GM12878 (cell line): Measurements from ENCODE around the gene RAP1B. TPM values are rescaled to one million over a fixed set of nuclear protein-coding genes. Genes with fewer than 3 reads are reported as not detected.
A peak's percentile ranks its signal among the peaks of the same experiment; 100 is the strongest.

Experiments used
- ATF3 ChIP-seq: IDR thresholded peaks from 2 replicates; pipeline ENCODE4 v1.6.1; 2011; ENCODE audit warnings: low read depth, mild to moderate bottlenecking, low read length, moderate library complexity, borderline replicate concordance; ENCODE audit errors: extremely low read depth
- BACH1 ChIP-seq: fragments of 450-650 bp; IDR thresholded peaks from 2 replicates; pipeline ENCODE4 v1.6.1; 2017; ENCODE audit warnings: mild to moderate bottlenecking, borderline replicate concordance
- CTCF ChIP-seq, 3 experiments: IDR thresholded peaks in 2 of 3; conservative IDR thresholded peaks in 1 of 3; 2 replicates each; pipeline ENCODE4 v1.5.1; 2011; ENCODE audit warnings: low read depth in 3 of 3, low read length in 3 of 3, mild to moderate bottlenecking in 3 of 3, control low read depth in 2 of 3, moderate library complexity in 2 of 3, inconsistent platforms in 1 of 3, mixed read lengths in 1 of 3; ENCODE audit not compliant: control insufficient read depth in 2 of 3, insufficient read depth in 1 of 3; ENCODE audit errors: extremely low read depth in 1 of 3
- EZH2 ChIP-seq: IDR thresholded peaks from 2 replicates; pipeline ENCODE4 v1.6.1; 2012; ENCODE audit warnings: low read depth, mild to moderate bottlenecking, control low read depth, inconsistent platforms, low read length, borderline replicate concordance; ENCODE audit not compliant: control insufficient read depth
- GABPA ChIP-seq: IDR thresholded peaks from 2 replicates; pipeline ENCODE4 v1.6.1; 2014; ENCODE audit warnings: antibody characterized with exemption, low read depth, mild to moderate bottlenecking, inconsistent platforms
- MEF2B ChIP-seq: fragments of 450-650 bp; IDR thresholded peaks from 2 replicates; pipeline ENCODE4 v1.6.1; 2018; ENCODE audit warnings: mild to moderate bottlenecking, moderate library complexity; ENCODE audit not compliant: partially characterized antibody, poor library complexity, severe bottlenecking
- MYC ChIP-seq: IDR thresholded peaks from 2 replicates; pipeline ENCODE4 v1.6.1; 2011; ENCODE audit warnings: mild to moderate bottlenecking, low read length, moderate library complexity, inconsistent platforms; ENCODE audit not compliant: insufficient read depth, insufficient replicate concordance, insufficient read length, severe bottlenecking
- NR2C1 ChIP-seq: fragments of 450-650 bp; IDR thresholded peaks from 2 replicates; pipeline ENCODE4 v1.6.1; 2017; ENCODE audit warnings: antibody characterized with exemption, mild to moderate bottlenecking, moderate library complexity
- NR2C2 ChIP-seq: IDR thresholded peaks from 2 replicates; pipeline ENCODE4 v1.6.1; 2011; ENCODE audit warnings: borderline replicate concordance, low read depth; ENCODE audit not compliant: control insufficient read depth, insufficient read length
- POLR2AphosphoS2 ChIP-seq: IDR thresholded peaks from 2 replicates; pipeline ENCODE4 v1.6.1; 2011; ENCODE audit warnings: low read depth, mild to moderate bottlenecking, low read length, improper control_type of control experiment, moderate library complexity
- RCOR1 ChIP-seq: conservative IDR thresholded peaks from 2 replicates; pipeline ENCODE4 v1.6.1; 2012; ENCODE audit warnings: low read depth, low read length, improper control_type of control experiment
- SUPT20H ChIP-seq: IDR thresholded peaks from 2 replicates; pipeline ENCODE4 v1.6.1; 2011; ENCODE audit warnings: low read depth, mild to moderate bottlenecking, low read length, moderate library complexity, borderline replicate concordance; ENCODE audit not compliant: control insufficient read depth
- YY1 ChIP-seq: IDR thresholded peaks from 2 replicates; pipeline ENCODE4 v1.6.1; 2011; ENCODE audit warnings: low read depth, mild to moderate bottlenecking, low read length
- ZBTB33 ChIP-seq: fragments of 450-650 bp; IDR thresholded peaks from 2 replicates; pipeline ENCODE4 v1.6.1; 2017; ENCODE audit warnings: mild to moderate bottlenecking
- polyA plus RNA-seq, 11 experiments: library from polyadenylated mRNA; depleted of rRNA in 4 of 11; unstranded in 6 of 11; stranded (reverse) in 5 of 11; fragments of >200 nt; fragmentation: Nextera tagmentation in 4 of 11; fragmentation: Illumina TruSeq in 1 of 11; extraction: Ambion mirVana in 4 of 11; extraction: Trizol in 1 of 11; gene quantifications; 1 replicate in 1 of 11; 2 replicates in 10 of 11; pipeline versions ENCODE4 v1.2.1 to v1.2.3, GENCODE V29; 2011 to 2016; ENCODE audit warnings: inconsistent platforms in 2 of 11, missing spikeins in 2 of 11, low read depth in 1 of 11
- total RNA-seq, 4 experiments: library from RNA; depleted of rRNA in 3 of 4; stranded (reverse); fragments of >200 nt in 3 of 4; fragmentation: Illumina TruSeq in 1 of 4; extraction: Trizol in 1 of 4; gene quantifications; 2 replicates each; pipeline versions ENCODE4 v1.2.1 to v1.2.3, GENCODE V29; 2013 to 2021
- TF ChIP-seq, protein P1 (sequence below): IDR thresholded peaks from 2 replicates; pipeline ENCODE4 v1.6.1; 2011; ENCODE audit warnings: low read depth, low read length, improper control_type of control experiment, borderline replicate concordance
- TF ChIP-seq, protein P2 (sequence below): fragments of 450-650 bp; IDR thresholded peaks from 2 replicates; pipeline ENCODE4 v1.6.1; 2017; ENCODE audit warnings: antibody characterized with exemption, mild to moderate bottlenecking, moderate library complexity
- TF ChIP-seq, protein P3 (sequence below): IDR thresholded peaks from 2 replicates; pipeline ENCODE4 v1.6.1; 2011; ENCODE audit warnings: borderline replicate concordance, low read depth, mild to moderate bottlenecking, moderate library complexity, mixed read lengths, low read length; ENCODE audit not compliant: insufficient read depth; ENCODE audit errors: extremely low read length
- TF ChIP-seq, protein P4 (sequence below): IDR thresholded peaks from 2 replicates; pipeline ENCODE4 v1.6.1; 2011; ENCODE audit warnings: mild to moderate bottlenecking, low read depth, low read length, moderate library complexity; ENCODE audit not compliant: insufficient replicate concordance

Gene RAP1B
- total and polyA plus RNA-seq, 10 of the 15 experiments (the other 5 are each of a cell fraction or from before 2014, with no cell fraction given) = 88.9 to 219 (median 127) TPM

DNA sequence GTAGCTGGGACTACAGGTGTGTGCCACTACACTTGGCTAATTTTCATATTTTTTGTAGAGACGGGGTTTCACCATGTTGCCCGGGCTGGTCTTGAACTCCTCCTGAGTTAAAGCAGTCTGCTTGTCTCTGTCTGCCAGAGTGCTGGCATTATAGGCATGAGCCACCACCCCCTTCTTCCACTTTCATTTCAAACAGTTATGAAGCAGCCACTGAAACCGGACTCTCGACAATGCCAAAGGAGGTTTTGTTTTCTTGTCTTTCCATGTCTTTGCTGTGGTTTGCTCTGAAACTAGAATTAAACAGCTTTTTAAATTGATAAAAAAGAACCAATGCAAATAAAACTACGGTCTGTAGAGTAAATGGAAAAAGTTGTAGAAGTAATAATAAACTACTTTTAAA, 30.4 kb downstream of the RAP1B start (continued):
- TF ChIP-seq SUPT20H (no peak), EZH2 (no peak), RCOR1 (no peak), POLR2AphosphoS2 (no peak), MYC (no peak), ATF3 (no peak), YY1 (0 out of 2 replicates have a peak, but pooled peaks have one; percentile 47), GABPA (no peak), ZBTB33 (no peak), BACH1 (peak; percentile 24; the same call in 1 of the 2 replicates), NR2C1 (no peak), MEF2B (peak; percentile 29), CTCF (IDR thresholded peaks at IDR 0.05 in 2 of 3, conservative IDR thresholded peaks at IDR 0.05 in 1 of 3; ENCODE audit: control insufficient read depth in 2 of 3, extremely low read depth in 1 of 3, insufficient read depth in 1 of 3, low read depth in 3 of 3, low read length in 3 of 3) (no peak), NR2C2 (no peak)
- TF ChIP-seq, protein P1, sequence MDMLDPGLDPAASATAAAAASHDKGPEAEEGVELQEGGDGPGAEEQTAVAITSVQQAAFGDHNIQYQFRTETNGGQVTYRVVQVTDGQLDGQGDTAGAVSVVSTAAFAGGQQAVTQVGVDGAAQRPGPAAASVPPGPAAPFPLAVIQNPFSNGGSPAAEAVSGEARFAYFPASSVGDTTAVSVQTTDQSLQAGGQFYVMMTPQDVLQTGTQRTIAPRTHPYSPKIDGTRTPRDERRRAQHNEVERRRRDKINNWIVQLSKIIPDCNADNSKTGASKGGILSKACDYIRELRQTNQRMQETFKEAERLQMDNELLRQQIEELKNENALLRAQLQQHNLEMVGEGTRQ = no peak
- TF ChIP-seq, protein P2, sequence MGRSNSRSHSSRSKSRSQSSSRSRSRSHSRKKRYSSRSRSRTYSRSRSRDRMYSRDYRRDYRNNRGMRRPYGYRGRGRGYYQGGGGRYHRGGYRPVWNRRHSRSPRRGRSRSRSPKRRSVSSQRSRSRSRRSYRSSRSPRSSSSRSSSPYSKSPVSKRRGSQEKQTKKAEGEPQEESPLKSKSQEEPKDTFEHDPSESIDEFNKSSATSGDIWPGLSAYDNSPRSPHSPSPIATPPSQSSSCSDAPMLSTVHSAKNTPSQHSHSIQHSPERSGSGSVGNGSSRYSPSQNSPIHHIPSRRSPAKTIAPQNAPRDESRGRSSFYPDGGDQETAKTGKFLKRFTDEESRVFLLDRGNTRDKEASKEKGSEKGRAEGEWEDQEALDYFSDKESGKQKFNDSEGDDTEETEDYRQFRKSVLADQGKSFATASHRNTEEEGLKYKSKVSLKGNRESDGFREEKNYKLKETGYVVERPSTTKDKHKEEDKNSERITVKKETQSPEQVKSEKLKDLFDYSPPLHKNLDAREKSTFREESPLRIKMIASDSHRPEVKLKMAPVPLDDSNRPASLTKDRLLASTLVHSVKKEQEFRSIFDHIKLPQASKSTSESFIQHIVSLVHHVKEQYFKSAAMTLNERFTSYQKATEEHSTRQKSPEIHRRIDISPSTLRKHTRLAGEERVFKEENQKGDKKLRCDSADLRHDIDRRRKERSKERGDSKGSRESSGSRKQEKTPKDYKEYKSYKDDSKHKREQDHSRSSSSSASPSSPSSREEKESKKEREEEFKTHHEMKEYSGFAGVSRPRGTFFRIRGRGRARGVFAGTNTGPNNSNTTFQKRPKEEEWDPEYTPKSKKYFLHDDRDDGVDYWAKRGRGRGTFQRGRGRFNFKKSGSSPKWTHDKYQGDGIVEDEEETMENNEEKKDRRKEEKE = no peak
- TF ChIP-seq, protein P3, sequence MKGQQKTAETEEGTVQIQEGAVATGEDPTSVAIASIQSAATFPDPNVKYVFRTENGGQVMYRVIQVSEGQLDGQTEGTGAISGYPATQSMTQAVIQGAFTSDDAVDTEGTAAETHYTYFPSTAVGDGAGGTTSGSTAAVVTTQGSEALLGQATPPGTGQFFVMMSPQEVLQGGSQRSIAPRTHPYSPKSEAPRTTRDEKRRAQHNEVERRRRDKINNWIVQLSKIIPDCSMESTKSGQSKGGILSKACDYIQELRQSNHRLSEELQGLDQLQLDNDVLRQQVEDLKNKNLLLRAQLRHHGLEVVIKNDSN = no peak
- TF ChIP-seq, protein P4, sequence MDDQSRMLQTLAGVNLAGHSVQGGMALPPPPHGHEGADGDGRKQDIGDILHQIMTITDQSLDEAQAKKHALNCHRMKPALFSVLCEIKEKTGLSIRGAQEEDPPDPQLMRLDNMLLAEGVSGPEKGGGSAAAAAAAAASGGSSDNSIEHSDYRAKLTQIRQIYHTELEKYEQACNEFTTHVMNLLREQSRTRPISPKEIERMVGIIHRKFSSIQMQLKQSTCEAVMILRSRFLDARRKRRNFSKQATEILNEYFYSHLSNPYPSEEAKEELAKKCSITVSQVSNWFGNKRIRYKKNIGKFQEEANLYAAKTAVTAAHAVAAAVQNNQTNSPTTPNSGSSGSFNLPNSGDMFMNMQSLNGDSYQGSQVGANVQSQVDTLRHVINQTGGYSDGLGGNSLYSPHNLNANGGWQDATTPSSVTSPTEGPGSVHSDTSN = no peak
